T47D (cell line): ENCODE measurements around the gene MED15.
A peak's percentile ranks its signal among the peaks of the same experiment; 100 is the strongest.

ENCODE experiments used
- DNase-seq, 2 experiments: peaks; one replicate each; pipeline versions ENCODE4 v3.0.0 to v3.0.0-alpha.2; 2011 to 2012; ENCODE audit warnings: low read depth in 1 of 2, low spot score in 1 of 2
- JUND ChIP-seq: IDR thresholded peaks from 2 replicates; pipeline ENCODE4 v1.6.1; 2012; ENCODE audit warnings: low read depth
- in situ Hi-C: cut with HindIII; loops from 2 replicates; pipeline ENCODE4 v1.10.0; 2016; ENCODE audit warnings: low sequenced_read_pairs, low pct_unique_long_range_greater_than_20kb

The MED15 gene

DNA sequence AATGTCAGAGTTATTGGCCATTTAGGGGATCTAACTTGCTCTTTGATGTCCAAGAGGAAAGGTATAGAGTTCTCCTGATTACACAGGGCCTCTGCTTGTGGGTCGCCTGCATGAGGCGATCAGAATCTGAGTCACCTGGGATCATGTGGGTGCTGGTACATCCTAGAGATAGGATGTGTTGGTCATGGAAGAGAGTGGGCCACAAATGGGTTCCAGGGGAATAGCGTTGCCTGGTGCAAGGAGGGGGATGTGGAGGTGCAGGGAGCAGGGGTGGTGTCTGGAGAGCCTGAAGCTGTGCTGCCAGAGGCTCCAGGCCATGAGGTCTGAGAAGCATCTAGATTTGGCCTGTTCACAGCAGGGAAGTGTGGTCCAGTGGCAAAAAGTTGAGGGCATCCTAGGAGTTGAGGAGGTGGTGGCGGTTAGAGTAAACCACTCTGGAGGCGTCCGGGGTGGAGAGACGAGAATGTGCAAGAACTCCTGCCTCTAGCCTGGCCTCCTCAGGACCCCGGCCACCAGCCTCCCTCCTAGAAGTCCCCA lies 92.8 kb downstream of the MED15 start:
- in situ Hi-C loops, result no loop called here
- DNase-seq, result no peak
- TF ChIP-seq JUND, result no peak

DNA sequence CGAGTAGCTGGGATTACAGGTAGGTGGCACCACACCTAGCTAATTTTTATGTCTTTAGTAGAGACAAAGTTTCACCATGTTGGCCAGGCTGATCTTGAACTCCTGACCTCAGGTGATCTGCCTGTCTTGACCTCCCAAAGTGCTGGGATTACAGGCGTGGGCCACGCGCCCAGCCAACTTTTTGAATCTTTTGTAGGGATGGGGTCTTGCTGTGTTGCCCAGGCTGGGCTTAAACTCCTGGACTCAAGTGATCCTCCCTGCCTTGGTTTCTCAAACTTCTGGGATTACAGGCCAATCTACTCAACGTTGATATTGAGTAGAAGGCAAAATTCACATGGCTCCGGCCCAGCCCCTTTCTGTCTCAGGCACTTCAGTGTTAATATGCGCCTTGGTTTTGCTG lies 93.9 kb downstream of the MED15 start:
- TF ChIP-seq JUND, result no peak
- in situ Hi-C loops, result no loop called here
- no peak for DNase-seq

DNA sequence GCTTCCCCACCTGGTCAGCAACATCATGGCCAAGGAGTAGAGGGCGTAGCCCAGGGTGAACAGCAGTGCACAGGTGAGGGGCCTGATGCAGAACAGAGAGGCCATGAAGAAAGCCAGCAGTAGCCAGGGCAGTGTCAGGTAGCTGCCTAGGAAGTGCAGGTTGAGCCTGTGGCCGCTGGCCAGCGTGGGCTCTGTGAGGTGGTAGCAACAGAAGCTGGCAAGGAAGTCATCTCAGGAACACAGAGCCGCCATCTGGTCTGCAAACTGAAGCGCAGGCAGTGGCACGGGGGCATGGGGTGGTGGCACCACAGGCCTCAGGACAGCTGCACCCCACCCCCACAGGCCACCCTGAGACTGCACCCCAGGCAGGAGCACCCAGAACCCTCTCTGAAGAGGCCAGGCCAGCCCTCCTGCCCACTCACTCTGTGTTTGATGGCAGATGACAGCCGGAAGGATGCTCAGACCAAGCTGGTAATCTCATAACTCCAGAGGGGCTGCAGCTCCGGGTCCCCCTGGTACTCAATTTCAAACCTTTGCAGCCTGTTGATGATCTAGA lies 95.3 kb downstream of the MED15 start:
- no peak for TF ChIP-seq JUND
- in situ Hi-C loops, result no loop called here
- DNase-seq, result no peak

DNA sequence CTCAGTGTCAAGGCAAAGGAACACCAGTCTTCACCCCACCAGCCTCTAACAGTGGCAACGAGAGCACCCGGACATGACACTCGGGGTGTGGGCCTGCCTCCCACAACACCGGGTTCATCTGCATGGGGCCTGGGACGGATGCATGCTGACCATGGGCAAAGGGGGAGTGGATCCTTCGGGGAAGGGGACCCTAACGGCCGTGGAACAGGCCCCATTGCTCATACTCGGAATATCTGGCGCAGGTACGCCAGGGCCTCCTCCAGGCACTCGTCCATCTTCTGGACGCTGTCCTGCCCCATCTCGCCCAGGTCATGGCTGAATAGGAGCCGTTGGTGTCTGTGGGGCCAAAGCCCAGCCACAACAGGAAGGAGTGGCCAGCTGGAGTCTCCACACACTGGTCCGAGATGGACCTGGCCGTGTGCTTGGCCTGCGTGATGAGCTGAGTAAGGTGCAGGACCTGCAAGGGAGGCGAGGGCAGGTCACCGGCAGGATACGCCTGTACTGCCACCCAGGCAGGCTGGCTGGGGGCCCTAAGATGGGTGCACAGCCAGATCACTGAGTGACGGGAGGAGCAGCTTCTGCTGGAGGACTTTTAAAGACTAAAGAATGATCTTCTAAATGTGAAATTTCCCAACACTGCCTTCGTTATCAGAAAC lies 96.8 kb downstream of the MED15 start:
- TF ChIP-seq JUND, result no peak
- no peak for DNase-seq
- in situ Hi-C loops, result no loop called here

DNA sequence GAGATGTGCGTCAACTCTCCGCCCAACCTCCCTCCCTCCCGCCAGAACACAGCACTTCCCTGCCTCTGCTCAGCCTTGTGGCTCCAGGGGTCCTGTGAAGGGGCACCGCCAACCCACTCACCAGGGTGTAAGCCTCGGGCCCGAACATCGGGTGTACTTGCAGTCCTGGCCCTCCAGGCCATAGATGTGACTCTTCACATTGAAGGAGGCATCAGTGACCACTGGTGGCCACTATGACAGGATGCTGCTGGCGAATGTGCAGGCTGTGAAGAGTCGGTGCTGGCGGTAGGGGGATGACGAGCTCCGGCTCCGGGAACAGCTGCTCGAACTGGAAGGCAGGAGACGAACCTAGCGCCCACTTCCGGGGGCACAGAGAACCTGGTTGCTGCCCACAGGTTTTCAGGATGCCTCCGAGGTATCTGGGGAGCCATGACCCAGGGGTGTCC lies 97.4 kb downstream of the MED15 start:
- no peak for DNase-seq
- no peak for TF ChIP-seq JUND
- in situ Hi-C loops, result no loop called here

DNA sequence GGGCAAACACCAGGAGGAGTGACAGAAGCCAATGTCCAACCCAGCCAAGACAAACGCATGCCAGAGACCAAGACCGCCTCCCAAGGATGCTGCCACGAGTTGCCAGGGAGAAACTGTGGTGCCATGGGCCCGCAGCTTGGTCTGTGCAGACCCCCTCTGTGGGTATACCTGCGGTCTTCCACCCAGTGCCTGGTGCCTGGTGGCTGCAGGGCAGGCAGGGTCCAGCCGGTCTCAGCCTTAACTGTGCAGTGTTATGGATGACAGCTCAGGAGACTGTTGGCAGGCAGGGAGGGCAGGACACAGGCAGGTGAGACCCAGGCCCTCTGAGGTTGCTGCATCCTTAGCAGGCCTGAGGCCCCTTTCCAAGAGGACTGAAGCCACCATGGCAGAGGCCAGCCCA lies 97.9 kb downstream of the MED15 start:
- in situ Hi-C loops, result no loop called here
- TF ChIP-seq JUND, result no peak
- no peak for DNase-seq

DNA sequence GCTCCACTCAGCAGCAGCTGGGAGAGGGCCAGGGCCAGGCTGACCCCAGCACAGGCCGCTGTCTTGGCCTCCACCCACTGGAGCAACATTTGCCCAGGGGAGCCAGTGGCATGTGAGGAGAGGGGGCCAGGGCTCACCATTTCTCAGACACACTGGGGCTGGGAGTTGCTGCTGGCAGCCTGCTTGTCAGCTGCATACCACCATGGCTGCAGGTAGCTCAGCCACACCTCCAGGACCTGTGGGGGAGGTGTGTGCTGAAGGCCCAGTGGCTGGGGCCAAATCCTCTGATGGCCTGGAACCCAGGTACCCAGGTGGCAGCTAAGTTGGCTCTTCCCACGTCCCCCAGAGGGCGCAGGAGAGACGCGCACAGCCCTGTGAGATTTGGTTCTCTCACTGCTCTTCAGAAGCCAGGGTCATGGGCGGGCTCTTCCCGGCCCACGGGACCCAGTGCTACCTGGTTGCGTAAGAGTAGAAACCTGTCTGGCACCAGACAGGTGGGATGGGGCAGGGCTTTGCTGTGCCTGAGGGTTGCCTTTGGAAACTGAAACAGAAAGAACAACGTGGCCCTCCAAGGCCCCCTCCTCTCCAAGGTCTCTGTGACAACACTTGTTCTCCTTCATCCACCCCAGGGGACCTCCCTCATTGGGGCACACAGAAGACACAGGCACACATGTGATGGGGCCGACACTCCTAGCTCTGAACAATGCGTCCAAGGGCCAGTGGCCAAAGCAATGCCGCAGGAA lies 98.8 kb downstream of the MED15 start:
- in situ Hi-C loops, result no loop called here
- no peak for TF ChIP-seq JUND
- peak; percentile 75 to 95 for DNase-seq

DNA sequence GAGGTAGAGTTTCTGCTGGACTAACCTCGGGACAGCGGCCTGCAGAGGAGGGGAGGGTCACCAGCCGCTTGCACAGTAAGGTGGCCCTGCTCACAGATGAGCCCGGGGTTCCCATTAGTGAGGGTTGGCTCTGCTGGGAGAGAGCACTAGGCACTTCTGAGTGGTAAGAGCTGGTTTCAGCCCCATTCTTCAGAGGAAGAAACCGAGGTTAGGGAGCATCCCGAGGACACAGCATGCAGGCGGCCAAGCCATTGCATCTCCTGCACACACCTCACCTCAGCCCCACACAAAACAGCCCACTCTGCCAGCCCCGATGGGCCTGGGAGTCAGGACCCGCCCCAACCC lies 99.3 kb downstream of the MED15 start:
- in situ Hi-C loops, result no loop called here
- no peak for TF ChIP-seq JUND
- no peak for DNase-seq

DNA sequence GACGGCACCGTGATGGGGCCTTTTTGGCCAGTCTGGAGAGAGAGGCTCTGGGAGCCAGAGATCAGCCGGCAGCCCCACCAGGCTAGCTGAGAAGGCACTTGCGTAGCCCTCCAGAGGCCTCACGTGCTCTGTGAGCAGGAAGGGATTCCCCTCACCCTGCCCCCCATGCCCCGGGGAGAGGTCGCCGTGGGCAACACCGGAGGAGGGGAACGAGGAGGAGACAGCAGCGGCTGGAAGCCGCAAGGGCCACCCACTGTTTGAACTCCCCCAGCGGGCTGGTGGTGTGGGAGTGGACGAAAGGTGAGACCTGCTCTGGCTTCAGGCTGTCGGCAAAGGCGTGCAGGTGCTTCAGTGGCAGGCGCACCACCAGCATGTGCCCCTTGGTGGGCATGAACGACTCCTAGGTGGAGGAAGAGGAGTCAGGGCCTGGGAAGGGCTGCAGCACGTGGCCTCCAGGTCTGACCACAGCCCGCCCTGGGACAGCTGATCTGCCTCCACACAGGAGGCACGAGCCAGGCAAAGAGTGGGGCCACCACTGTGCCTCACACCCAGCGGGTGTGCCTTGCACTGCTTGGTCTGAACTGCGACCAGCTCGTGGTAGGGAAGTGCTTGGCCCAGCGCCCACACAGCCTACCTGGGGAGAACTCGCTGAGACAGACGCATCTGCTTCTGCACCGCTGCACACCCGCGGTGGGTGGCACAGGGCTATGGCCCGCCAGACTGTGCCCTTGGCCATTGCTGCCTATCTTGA lies 99.9 kb downstream of the MED15 start:
- DNase-seq, result no peak
- in situ Hi-C loops, result no loop called here
- TF ChIP-seq JUND, result no peak

DNA sequence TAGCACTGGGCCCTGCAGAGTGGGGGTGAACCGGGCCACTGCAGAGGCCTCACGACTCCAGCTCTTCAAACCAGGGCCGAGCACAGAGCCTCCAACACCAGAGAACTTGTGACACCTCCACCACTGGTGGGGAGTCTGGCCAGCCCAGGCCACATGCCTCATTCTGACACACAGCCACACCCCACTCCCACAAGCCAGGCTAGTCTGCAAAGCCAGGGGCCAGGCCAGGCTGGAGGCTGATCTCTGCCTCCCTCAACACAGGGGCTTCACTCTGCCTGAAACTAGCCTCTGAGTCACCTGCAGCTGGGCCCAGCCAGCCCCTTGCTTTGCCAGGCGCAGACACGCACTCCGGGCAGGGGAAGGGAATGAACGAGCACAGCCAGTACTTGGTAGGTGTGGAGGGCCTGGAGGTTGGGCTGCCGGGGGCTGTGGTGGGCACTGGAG lies 102.9 kb downstream of the MED15 start:
- TF ChIP-seq JUND, result no peak
- in situ Hi-C loops, result no loop called here
- no peak for DNase-seq

DNA sequence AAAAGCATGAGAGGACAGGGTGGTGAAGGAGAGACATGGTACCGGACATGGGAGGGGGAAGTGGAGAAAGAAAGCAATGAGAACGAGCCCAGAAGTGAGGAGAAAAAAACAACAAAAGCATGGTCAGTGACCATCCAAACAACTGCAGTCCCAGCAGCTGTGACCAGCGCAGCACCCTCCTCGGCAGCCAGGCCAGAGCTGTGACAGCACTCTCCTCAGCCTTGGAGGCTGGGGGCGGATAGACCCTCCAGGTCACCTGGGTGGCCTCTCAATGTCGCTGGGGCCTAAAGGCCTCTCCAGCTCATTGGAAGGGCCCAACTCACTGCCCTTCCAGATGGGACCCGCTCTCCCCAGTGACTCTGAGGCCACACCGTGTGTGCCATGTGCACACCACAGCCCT lies 103.3 kb downstream of the MED15 start:
- TF ChIP-seq JUND, result no peak
- DNase-seq, result no peak
- in situ Hi-C loops, result no loop called here

DNA sequence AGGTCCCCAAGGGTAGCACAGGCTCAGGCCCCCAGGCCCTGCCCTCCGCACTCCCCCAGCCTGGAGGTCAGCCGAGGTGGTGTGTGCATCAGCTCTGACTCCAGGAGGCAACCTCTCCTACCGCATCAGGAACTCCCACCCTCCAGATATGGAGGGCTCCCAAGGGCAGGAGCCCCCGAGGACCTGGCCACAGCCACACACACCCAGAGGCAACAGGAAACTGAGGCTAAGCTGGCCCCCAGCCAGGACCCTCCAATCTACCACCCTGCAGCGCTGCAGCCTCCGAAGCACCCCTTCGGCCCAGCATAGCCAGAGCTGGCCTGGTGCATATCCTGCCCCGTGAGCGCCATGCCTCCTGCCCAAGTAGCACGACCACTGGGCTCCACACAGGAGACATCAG lies 104.0 kb downstream of the MED15 start:
- no peak for DNase-seq
- no peak for TF ChIP-seq JUND
- in situ Hi-C loops, result no loop called here
